Mesendoderm (in vitro differentiated cells): ENCODE measurements around the gene PPFIBP2.

Experiments
- DNase-seq: peaks from one replicate; pipeline ENCODE4 v3.0.0; 2013
- H2AK5ac ChIP-seq: 2 replicates; pipeline ENCODE4 v1.6.1; 2013; ENCODE audit warnings: low read length, inconsistent platforms
- H2BK120ac ChIP-seq: 2 replicates; pipeline ENCODE4 v1.6.1; 2013; ENCODE audit warnings: low read depth, mild to moderate bottlenecking, low read length, moderate library complexity, mixed read lengths
- H2BK15ac ChIP-seq: replicated peaks from 2 replicates; pipeline ENCODE4 v1.6.1; 2013; ENCODE audit warnings: low read depth, mild to moderate bottlenecking, moderate library complexity
- H2BK5ac ChIP-seq: 2 replicates; pipeline ENCODE4 v1.6.1; 2013; ENCODE audit warnings: low read length, inconsistent platforms
- H3K18ac ChIP-seq: 2 replicates; pipeline ENCODE4 v1.6.1; 2013; ENCODE audit warnings: mild to moderate bottlenecking, low read length, mixed read lengths
- H3K23ac ChIP-seq: one replicate; pipeline ENCODE4 v1.6.1; 2013; ENCODE audit warnings: low read length
- H3K27ac ChIP-seq: 2 replicates; pipeline ENCODE4 v1.5.1; 2013; ENCODE audit warnings: low read depth, mild to moderate bottlenecking, inconsistent platforms, low read length, moderate library complexity
- H3K27me3 ChIP-seq: 2 replicates; pipeline ENCODE4 v1.6.1; 2013; ENCODE audit warnings: low read length, control low read depth, mild to moderate bottlenecking, inconsistent platforms; ENCODE audit not compliant: insufficient read depth, poor library complexity
- H3K36me3 ChIP-seq: 2 replicates; pipeline ENCODE4 v1.6.1; 2013; ENCODE audit warnings: low read length, inconsistent platforms; ENCODE audit not compliant: control insufficient read depth, insufficient read depth
- H3K4ac ChIP-seq: one replicate; pipeline ENCODE4 v1.6.1; 2013; ENCODE audit warnings: low read depth, mild to moderate bottlenecking, low read length, moderate library complexity
- H3K4me1 ChIP-seq: 2 replicates; pipeline ENCODE4 v1.6.1; 2013; ENCODE audit warnings: low read depth, low read length, inconsistent platforms; ENCODE audit not compliant: control insufficient read depth
- H3K4me2 ChIP-seq: 2 replicates; pipeline ENCODE4 v1.6.1; 2013; ENCODE audit warnings: low read length
- H3K4me3 ChIP-seq: 2 replicates; pipeline ENCODE4 v1.5.1; 2013; ENCODE audit warnings: mild to moderate bottlenecking, low read length
- H3K56ac ChIP-seq: one replicate; pipeline ENCODE4 v1.6.1; 2013; ENCODE audit warnings: low read length
- H3K79me1 ChIP-seq: 2 replicates; pipeline ENCODE4 v1.6.1; 2013; ENCODE audit warnings: low read length, inconsistent platforms
- H3K79me2 ChIP-seq: 2 replicates; pipeline ENCODE4 v1.6.1; 2013; ENCODE audit warnings: mild to moderate bottlenecking, low read length; ENCODE audit not compliant: control insufficient read depth, insufficient read depth
- H3K9ac ChIP-seq: 2 replicates; pipeline ENCODE4 v1.6.1; 2013; ENCODE audit warnings: low read length, inconsistent platforms
- H4K5ac ChIP-seq: one replicate; pipeline ENCODE4 v1.6.1; 2013; ENCODE audit warnings: low read length
- H4K8ac ChIP-seq: one replicate; pipeline ENCODE4 v1.6.1; 2013; ENCODE audit warnings: low read depth, mild to moderate bottlenecking, control low read depth, low read length, moderate library complexity
- WGBS: extraction: QIAGEN DNeasy Blood & Tissue Kit; methylation state at CpG from one replicate; pipeline ENCODE4 v1.1.7; 2013; ENCODE audit warnings: low lambda C conversion rate, missing lambda C conversion rate; ENCODE audit not compliant: insufficient coverage; ENCODE audit errors: extremely low coverage; 5-methylcytosine and 5-hydroxymethylcytosine counted together

PPFIBP2 gene

DNA sequence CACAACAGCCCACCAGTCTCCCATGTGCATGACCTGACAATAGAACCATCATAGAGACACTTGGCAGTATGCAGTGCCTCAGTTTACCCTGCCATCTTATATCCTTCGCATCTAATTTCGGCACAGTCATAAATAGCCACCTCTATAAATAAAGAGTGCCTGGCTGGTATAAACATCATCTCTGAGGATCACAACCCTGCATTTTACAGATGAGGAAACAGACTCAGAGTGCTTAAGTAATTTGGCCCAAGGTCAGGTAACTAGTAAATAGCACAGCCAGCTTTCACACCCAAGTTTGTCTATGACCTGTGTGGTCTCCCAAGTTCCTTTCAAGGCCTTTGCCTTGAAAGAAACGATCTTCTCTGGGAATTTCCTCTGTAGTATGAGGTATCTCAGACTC lies 114.9 kb downstream of the PPFIBP2 start:
- H3K56ac ChIP-seq: no peak overlapping the region
- DNase-seq: no peak
- H3K9ac ChIP-seq: no peak overlapping the region
- no peak overlapping the region for H4K5ac ChIP-seq
- H3K27me3 ChIP-seq: no peaks in the 10 kb centered on the region
- no peak overlapping the region for H3K4me3 ChIP-seq
- H3K23ac ChIP-seq: no peak overlapping the region
- H3K27ac ChIP-seq: no peak overlapping the region
- H3K4me1 ChIP-seq: no peaks in the 10 kb centered on the region
- H3K79me1 ChIP-seq: no peaks in the 10 kb centered on the region
- no peak overlapping the region for H3K4me2 ChIP-seq
- no CpG with 5 or more reads among the region's 3 CpGs for WGBS
- H2BK15ac ChIP-seq: no peak overlapping the region
- no peak overlapping the region for H3K4ac ChIP-seq
- no peak overlapping the region for H2BK5ac ChIP-seq
- H3K18ac ChIP-seq: no peak overlapping the region
- H4K8ac ChIP-seq: no peak overlapping the region
- no peaks in the 10 kb centered on the region for H3K79me2 ChIP-seq
- H2AK5ac ChIP-seq: no peak overlapping the region
- no peak overlapping the region for H2BK120ac ChIP-seq
- peaks cover 3% of the 10 kb centered on the region for H3K36me3 ChIP-seq

DNA sequence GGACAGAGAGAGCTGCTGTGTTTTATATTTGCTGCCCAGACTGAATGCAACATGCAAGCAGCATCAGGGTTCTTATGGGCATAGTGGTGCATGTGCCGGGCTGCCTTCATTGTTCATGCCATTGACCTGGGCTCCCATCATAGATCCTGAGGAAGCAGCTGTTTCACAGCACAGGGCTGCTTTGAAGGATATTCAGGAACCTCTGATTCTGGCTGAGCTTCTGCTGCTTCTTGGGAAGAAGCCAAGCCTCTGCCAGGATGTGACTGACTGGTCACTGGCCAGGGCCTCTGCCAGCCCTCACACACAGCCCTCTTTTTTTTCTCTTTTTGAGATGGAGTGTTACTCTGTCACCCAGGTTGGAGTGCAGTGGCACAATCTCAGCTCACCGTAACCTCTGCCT lies 116.2 kb downstream of the PPFIBP2 start:
- no peak for DNase-seq
- WGBS: no CpG with 5 or more reads among the region's 2 CpGs
- H3K36me3 ChIP-seq: peaks cover 3% of the 10 kb centered on the region

DNA sequence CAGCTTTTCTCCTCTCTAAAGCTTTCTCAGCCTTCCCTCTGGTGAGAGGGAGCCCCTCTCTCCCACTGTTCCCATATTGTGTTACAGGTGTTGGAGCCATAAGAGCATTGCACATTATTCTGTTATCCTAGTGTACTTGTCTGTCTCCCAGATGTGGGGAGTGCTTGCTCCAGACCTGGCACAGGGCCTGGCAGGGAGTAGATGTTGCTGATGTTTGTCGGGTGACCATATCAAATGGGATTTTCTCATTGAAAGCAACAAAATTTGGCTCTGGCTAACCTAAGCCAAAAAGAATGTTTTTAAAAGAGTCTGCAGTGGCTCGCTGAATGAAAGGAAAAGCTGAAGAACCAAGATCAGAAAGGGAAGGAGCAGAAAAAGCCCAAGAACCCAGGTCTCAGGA lies 118.4 kb downstream of the PPFIBP2 start:
- Histone ChIP-seq H2BK120ac (no peak overlapping the region), H2AK5ac (no peak overlapping the region), H3K4me1 (no peaks in the 10 kb centered on the region), H3K27me3 (no peaks in the 10 kb centered on the region), H3K36me3 (peaks cover 6% of the 10 kb centered on the region), H3K79me1 (no peaks in the 10 kb centered on the region), H3K4me3 (no peak overlapping the region), H2BK15ac (no peak overlapping the region), H3K56ac (no peak overlapping the region), H4K5ac (no peak overlapping the region), H3K23ac (no peak overlapping the region), H2BK5ac (no peak overlapping the region), H3K18ac (no peak overlapping the region), H3K4ac (no peak overlapping the region), H3K79me2 (no peaks in the 10 kb centered on the region), H3K4me2 (no peak overlapping the region), H4K8ac (no peak overlapping the region), H3K27ac (no peak overlapping the region), H3K9ac (no peak overlapping the region)
- DNase-seq: no peak
- WGBS: no CpG with 5 or more reads among the region's 2 CpGs

More for the DNA sequence above, 116.2 kb downstream of the PPFIBP2 start:
- Histone ChIP-seq H2BK15ac (no peak overlapping the region), H4K5ac (no peak overlapping the region), H3K56ac (no peak overlapping the region), H3K4me2 (no peak overlapping the region), H4K8ac (no peak overlapping the region), H3K4me3 (no peak overlapping the region), H2AK5ac (no peak overlapping the region), H3K27me3 (no peaks in the 10 kb centered on the region), H3K79me2 (no peaks in the 10 kb centered on the region), H2BK120ac (no peak overlapping the region), H3K23ac (no peak overlapping the region), H3K4me1 (no peaks in the 10 kb centered on the region), H3K9ac (no peak overlapping the region), H3K27ac (no peak overlapping the region), H3K4ac (no peak overlapping the region), H2BK5ac (no peak overlapping the region), H3K18ac (no peak overlapping the region), H3K79me1 (no peaks in the 10 kb centered on the region)

DNA sequence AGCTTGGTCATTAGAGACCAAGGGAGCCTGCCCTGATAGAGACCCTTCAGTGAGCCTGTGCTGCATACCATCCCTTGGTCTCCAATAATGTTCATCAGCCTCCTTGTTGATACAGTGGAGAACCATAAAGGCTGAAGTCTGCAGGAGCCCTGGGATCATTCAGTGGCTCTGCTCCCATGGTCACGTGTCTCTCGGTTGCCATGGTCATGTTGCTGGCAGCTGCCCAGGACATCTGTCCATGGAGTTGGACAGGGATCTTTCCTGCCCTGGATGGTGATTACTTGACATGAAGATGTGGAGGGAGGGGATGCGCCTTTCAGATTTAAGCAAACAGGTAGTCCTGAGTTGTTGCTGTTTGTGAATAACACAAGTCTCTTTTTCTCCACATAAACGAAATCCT lies 121.3 kb downstream of the PPFIBP2 start:
- no peak for DNase-seq
- Histone ChIP-seq H3K4ac (no peak overlapping the region), H2BK120ac (no peak overlapping the region), H3K4me2 (no peak overlapping the region), H4K8ac (no peak overlapping the region), H3K79me1 (no peaks in the 10 kb centered on the region), H3K4me3 (no peak overlapping the region), H4K5ac (no peak overlapping the region), H3K9ac (no peak overlapping the region), H2AK5ac (no peak overlapping the region), H3K4me1 (no peaks in the 10 kb centered on the region), H3K27me3 (no peaks in the 10 kb centered on the region), H3K18ac (no peak overlapping the region), H2BK5ac (no peak overlapping the region), H3K27ac (no peak overlapping the region), H3K56ac (no peak overlapping the region), H3K23ac (no peak overlapping the region), H3K79me2 (no peaks in the 10 kb centered on the region), H2BK15ac (no peak overlapping the region), H3K36me3 (peaks cover 4% of the 10 kb centered on the region)
- no CpG with 5 or more reads among the region's 4 CpGs for WGBS

DNA sequence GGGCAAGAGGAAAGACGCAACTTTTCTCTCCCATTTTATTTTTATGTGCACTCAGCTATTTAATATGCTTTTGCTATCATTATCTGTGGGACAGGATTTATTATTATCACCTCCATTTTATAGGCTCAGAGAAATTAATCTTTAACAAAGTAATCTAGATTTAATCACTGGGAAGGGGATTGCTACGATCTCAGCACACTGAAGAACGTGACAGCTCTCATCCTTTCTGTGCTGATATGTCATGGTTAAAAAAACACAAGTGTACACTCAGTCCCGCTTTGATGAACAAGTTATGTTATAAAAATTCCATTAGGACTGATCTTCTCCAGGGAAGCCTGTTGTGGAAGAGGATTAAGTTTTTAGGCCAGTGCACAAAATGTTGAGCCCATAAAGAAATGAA lies 121.9 kb downstream of the PPFIBP2 start:
- Histone ChIP-seq H3K79me2 (no peaks in the 10 kb centered on the region), H4K8ac (no peak overlapping the region), H3K9ac (no peak overlapping the region), H3K18ac (no peak overlapping the region), H3K4ac (no peak overlapping the region), H3K23ac (no peak overlapping the region), H3K79me1 (no peaks in the 10 kb centered on the region), H2BK5ac (no peak overlapping the region), H2BK15ac (no peak overlapping the region), H3K4me3 (no peak overlapping the region), H3K36me3 (peaks cover 4% of the 10 kb centered on the region), H2AK5ac (no peak overlapping the region), H2BK120ac (no peak overlapping the region), H3K56ac (no peak overlapping the region), H3K4me1 (no peaks in the 10 kb centered on the region), H3K27ac (no peak overlapping the region), H3K27me3 (no peaks in the 10 kb centered on the region), H4K5ac (no peak overlapping the region), H3K4me2 (no peak overlapping the region)
- no peak for DNase-seq
- WGBS: no CpG with 5 or more reads among the region's 4 CpGs

DNA sequence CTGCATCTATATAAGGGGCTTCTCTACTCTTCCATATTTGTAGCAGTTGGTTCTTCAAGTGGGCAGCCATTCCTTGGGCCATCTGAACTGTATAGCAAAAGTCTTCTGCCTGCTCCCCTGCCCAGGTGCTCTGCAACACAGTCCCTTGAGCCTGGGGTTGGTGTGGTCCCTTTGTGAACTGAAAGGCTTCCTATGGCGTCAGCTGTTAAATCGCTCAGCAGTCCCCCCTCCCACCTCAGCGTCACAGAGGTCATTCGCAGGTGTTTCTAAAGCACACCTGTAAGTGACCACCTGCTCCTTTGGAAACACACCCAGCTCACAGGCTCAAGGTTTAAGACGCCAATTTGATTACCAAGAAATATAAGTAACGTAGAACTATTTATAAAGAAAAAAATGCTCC lies 122.6 kb downstream of the PPFIBP2 start:
- no peak overlapping the region for H2AK5ac ChIP-seq
- no peak overlapping the region for H4K5ac ChIP-seq
- H3K27ac ChIP-seq: no peak overlapping the region
- H3K4me2 ChIP-seq: no peak overlapping the region
- no peak overlapping the region for H3K9ac ChIP-seq
- H3K79me2 ChIP-seq: no peaks in the 10 kb centered on the region
- H2BK15ac ChIP-seq: no peak overlapping the region
- H3K36me3 ChIP-seq: peaks cover 4% of the 10 kb centered on the region
- H3K4ac ChIP-seq: no peak overlapping the region
- H3K56ac ChIP-seq: no peak overlapping the region
- no peak for DNase-seq
- WGBS: no CpG with 5 or more reads among the region's 6 CpGs
- H4K8ac ChIP-seq: no peak overlapping the region
- H2BK120ac ChIP-seq: no peak overlapping the region
- no peak overlapping the region for H3K18ac ChIP-seq
- no peak overlapping the region for H3K23ac ChIP-seq
- H3K27me3 ChIP-seq: no peaks in the 10 kb centered on the region
- H3K4me3 ChIP-seq: no peak overlapping the region
- H3K79me1 ChIP-seq: no peaks in the 10 kb centered on the region
- no peak overlapping the region for H2BK5ac ChIP-seq
- no peaks in the 10 kb centered on the region for H3K4me1 ChIP-seq
